Measurements from ENCODE around the gene AICDA.

DNA sequence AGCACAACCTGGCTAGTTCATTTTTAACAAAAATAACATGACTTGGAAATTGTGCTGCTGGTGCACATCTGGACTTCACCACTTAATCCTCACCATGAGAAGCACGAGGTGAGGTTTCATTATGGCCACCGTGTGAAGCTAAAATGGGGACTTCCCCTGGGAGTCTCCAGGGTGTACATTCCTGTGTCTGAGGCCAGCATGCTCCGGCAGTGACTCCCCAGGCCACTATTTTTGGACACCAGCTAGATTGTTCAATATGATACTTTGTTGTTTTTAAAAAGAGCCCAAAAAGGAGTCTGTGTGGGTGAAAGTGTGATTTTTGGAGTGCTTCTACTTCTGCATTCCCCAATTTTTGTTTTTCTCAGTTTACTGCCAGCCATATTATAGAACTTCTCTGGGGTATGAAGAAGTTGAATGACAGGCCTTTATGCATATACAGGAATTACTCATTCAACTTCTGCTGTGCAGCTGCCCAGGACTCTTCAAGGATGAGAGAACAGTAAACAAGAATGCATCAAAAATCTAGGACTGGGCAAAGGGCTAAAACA, 16.9 kb upstream of the AICDA start:
- TF ChIP-seq, protein P1, sequence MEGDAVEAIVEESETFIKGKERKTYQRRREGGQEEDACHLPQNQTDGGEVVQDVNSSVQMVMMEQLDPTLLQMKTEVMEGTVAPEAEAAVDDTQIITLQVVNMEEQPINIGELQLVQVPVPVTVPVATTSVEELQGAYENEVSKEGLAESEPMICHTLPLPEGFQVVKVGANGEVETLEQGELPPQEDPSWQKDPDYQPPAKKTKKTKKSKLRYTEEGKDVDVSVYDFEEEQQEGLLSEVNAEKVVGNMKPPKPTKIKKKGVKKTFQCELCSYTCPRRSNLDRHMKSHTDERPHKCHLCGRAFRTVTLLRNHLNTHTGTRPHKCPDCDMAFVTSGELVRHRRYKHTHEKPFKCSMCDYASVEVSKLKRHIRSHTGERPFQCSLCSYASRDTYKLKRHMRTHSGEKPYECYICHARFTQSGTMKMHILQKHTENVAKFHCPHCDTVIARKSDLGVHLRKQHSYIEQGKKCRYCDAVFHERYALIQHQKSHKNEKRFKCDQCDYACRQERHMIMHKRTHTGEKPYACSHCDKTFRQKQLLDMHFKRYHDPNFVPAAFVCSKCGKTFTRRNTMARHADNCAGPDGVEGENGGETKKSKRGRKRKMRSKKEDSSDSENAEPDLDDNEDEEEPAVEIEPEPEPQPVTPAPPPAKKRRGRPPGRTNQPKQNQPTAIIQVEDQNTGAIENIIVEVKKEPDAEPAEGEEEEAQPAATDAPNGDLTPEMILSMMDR (IDR thresholded peaks at IDR 0.05; ENCODE audit: low read depth, low read length): no peak
- no peak for TF ChIP-seq POLR2A (IDR thresholded peaks at IDR 0.05; ENCODE audit: extremely low read depth, insufficient read length)
